ENCODE data around the gene CTNNB1.

The CTNNB1 gene

DNA sequence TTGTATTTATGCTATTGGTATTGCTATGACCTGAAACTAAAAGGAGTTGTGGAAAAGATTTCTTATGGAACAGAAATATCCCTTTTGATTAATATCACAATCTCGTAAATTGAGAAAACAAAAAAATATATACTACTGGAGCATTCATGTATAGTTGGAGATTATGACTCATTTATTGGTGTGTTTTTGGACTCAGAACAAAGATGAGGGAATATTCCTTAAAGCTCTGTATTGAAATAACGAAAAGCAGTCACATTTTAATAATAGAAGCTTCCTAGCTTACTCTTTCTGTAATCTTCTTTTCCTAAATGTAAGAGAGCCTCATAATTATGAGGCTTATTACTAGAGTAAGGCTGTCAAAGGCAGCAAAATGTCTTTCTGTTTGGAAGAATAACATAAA, 14.3 kb downstream of the CTNNB1 start:
- no peak overlapping the region for H3K4me3 ChIP-seq (ENCODE audit: low read length)
- DNase-seq (ENCODE audit: low read depth): no peak
- TF ChIP-seq, protein P1, sequence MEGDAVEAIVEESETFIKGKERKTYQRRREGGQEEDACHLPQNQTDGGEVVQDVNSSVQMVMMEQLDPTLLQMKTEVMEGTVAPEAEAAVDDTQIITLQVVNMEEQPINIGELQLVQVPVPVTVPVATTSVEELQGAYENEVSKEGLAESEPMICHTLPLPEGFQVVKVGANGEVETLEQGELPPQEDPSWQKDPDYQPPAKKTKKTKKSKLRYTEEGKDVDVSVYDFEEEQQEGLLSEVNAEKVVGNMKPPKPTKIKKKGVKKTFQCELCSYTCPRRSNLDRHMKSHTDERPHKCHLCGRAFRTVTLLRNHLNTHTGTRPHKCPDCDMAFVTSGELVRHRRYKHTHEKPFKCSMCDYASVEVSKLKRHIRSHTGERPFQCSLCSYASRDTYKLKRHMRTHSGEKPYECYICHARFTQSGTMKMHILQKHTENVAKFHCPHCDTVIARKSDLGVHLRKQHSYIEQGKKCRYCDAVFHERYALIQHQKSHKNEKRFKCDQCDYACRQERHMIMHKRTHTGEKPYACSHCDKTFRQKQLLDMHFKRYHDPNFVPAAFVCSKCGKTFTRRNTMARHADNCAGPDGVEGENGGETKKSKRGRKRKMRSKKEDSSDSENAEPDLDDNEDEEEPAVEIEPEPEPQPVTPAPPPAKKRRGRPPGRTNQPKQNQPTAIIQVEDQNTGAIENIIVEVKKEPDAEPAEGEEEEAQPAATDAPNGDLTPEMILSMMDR (conservative IDR thresholded peaks at IDR 0.05; ENCODE audit: low read depth, low read length): no peak

DNA sequence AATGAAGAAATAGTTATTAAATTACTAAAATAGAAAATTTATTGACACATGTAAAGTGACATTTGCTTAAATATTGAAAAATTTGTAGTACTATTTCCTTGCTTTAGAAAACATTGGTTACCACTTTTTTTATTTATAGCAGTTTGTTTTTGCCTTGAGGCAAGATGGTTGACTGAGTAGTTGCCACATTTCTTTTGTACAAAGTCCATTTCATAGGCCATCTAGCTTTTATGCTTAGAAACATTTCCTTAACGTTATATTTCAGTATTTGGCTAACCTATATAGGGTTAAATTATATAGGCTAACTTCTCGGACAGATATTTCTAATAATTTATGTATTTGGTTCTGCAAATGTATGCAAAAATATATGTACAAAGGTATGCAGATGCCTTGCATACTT, 17.1 kb downstream of the CTNNB1 start:
- no peak for DNase-seq (ENCODE audit: low read depth)
- TF ChIP-seq, protein P1 (conservative IDR thresholded peaks at IDR 0.05; ENCODE audit: low read depth, low read length): no peak
- no peak overlapping the region for H3K4me3 ChIP-seq (ENCODE audit: low read length)

DNA sequence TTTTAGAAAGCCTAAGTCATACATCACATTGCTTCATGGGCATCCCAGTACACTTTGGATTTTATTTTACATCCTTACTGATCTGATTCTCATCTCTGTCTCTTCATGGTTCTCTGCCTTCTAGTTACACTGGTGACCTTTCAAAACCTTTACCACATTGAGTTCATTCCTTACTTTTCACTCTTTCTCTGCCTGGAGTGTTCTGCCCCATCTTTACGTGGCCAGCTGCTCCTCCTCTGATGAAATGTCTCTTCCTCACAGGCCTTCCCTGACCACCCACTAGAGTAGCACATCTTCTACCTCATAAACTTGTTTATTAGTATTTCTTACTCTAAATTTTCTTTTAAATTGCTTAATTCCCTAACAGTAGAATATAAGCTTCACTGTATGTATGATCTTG, 17.7 kb downstream of the CTNNB1 start:
- no peak for DNase-seq (ENCODE audit: low read depth)
- TF ChIP-seq, protein P1 (conservative IDR thresholded peaks at IDR 0.05; ENCODE audit: low read depth, low read length): no peak
- H3K4me3 ChIP-seq (ENCODE audit: low read length): no peak overlapping the region

DNA sequence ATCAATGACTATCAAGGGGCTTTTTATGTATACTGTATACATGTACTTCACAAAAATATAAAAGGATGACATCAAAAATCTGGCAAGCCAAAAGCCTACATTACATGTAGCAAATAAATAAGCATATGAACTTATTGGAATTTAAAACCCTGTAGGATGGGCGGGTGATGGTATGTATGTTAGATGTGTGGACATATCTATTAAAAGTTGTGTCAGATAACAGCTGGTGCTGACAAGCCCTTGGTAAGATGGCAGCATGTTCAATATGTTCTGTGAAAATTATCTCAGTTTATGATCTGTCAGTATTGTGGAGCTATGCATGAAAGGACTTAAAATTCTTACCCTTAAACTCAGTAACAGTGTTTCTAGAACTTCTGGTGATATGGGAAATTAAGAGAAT, 20.1 kb downstream of the CTNNB1 start:
- TF ChIP-seq, protein P1 (conservative IDR thresholded peaks at IDR 0.05; ENCODE audit: low read depth, low read length): no peak
- no peak for DNase-seq (ENCODE audit: low read depth)
- H3K4me3 ChIP-seq (ENCODE audit: low read length): no peak overlapping the region

DNA sequence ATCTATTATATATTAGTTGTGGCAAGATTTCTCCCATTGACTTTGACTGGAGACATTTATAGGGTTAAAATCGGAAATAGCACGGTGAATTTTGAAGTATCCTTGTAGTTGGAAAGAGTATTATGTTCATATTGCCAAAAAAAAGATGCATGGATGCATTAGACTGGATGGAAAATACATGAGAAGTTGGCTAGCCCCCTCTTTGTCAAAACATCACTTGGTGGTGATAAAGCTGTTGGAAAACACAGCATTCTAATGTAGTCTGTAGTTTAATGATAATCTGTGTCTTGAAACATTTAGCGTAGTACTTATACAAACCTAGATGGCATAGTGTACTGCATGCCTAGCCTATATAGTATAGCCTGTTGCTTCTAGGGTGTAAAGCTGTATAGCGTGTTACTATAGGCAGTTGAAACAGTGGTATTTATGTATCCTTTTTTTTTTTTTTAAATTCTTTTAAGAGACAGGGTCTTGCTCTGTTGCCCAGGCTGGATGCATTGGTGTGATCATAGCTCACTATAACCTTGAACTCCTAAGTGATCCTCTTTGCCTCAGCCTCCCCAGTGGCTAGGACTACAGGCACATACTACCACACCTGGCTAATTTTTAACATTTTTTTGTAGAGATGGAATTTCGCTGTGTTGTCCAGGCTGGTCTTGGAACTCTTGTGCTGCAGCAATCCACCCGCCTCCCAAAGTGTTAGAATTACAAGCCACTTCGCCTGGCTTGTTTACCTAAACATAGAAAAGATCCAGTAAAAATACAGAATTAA, 21.8 kb downstream of the CTNNB1 start:
- H3K4me3 ChIP-seq (ENCODE audit: low read length): no peak overlapping the region
- no peak for DNase-seq (ENCODE audit: low read depth)
- TF ChIP-seq, protein P1 (conservative IDR thresholded peaks at IDR 0.05; ENCODE audit: low read depth, low read length): no peak

DNA sequence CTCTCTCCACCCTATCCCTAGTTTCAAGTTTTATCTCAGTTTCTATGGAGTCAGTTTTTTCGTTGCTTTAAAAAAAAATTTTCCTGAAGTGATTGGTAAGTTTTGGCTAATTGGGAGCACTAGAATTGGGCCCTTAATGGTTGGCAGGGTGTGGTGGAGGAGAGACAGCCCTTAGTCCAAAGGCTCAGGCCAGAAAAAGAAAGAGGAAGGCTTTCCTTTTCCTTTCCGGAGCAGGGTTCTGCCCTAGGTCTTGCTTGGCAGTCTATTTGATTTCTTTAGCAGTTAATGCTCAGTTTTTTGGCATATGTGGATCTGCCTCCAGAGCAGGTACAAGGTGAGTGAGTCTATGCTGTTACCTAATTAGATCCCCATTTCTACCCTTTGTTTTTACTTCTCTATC, 22.7 kb downstream of the CTNNB1 start:
- no peak for DNase-seq (ENCODE audit: low read depth)
- H3K4me3 ChIP-seq (ENCODE audit: low read length): no peak overlapping the region
- TF ChIP-seq, protein P1 (conservative IDR thresholded peaks at IDR 0.05; ENCODE audit: low read depth, low read length): no peak

DNA sequence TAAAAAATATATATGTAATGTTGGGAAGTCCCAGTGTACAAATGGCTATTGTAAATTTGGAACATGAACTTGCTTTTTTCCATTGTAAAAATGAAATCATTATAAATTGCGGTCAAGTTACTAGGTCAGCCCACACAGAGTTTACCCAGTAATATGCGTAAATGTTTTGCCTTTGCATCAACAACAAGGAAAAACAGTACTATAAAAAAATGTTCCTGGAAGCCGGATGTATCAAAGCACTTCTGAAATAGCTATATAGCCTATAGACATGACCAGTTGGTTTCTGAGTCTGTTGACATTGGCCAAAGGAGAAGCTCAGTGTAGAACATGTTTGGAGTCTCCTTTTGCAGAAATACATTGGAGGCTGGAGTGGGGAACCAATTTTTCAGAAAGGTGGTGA, 23.2 kb downstream of the CTNNB1 start:
- H3K4me3 ChIP-seq (ENCODE audit: low read length): no peak overlapping the region
- no peak for DNase-seq (ENCODE audit: low read depth)
- TF ChIP-seq, protein P1 (conservative IDR thresholded peaks at IDR 0.05; ENCODE audit: low read depth, low read length): no peak
